Activated CD4-positive, alpha-beta T cell treated with anti-CD3 and anti-CD28 coated beads, Interleukin-10, Interleukin-2, amounts not matched to agents 100 ng/mL and 50 ng/mL, durations not matched to agents 16 hours and 8 hours (primary cell): ENCODE results near the gene CISH.
A peak's percentile ranks its signal among the peaks of the same experiment; 100 is the strongest.

Experiments used
- DNase-seq: peaks from one replicate; pipeline ENCODE4 v3.0.0-alpha.2; 2020

The CISH gene

GRCh38 chr3:50612234-50612882 is 784 bp upstream of the CISH start:
- DNase-seq, result no peak

DNA sequence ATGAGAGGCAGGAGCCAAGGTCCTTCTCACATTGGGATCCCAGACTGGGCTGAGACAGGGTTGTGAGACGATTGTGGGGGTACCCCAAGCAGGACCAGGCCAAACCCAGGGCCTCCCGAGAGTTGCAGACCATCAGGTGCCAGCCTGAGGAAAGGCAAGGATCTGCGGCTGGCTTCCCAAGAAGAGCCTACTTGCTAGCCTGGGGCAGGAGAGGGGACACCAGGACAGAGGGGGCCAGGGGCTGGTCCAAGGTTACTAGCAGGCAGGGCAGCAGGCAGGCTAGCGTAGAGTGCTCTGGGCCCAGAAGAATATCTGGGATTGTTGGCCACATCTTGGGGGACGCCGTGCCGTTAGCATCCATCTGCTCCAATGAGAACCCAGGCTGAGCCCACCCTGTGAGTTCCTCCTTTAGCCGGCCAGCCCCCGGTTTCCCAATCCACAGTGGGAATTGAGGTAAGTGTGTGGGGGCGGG is 546 bp downstream of the CISH start:
- no peak for DNase-seq

- DNase-seq, result peak; percentile 47
Observed at GRCh38 chr3:50610181-50610971, 1.2 kb downstream of the CISH start.

- DNase-seq, result peak; percentile 31
Observed at GRCh38 chr3:50609763-50610085, 1.9 kb downstream of the CISH start.

GRCh38 chr3:50609071-50609762 is 2.4 kb downstream of the CISH start:
- DNase-seq, result no peak

DNA sequence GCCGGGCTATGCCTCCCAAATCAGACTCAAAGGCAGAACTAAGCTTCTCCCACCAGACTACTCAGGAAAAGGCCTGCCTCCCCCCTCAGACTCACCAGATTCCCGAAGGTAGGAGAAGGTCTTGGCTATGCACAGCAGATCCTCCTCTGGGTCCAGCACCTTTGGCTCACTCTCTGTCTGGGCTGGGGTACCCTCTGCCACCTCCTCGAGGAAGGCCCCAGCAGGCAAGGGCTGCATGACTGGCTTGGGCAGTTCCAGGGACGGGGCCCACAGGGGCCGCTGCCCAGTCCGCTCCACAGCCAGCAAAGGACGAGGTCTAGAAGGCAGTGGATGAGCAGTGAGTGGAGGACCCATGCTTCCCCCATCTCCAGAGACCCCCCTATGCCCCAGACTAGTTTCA is 3.3 kb downstream of the CISH start:
- no peak for DNase-seq

GRCh38 chr3:50607271-50608091 is 4.1 kb downstream of the CISH start:
- peak; percentile 62 for DNase-seq

GRCh38 chr3:50606596-50606995 is 5.0 kb downstream of the CISH start:
- peak; percentile 58 for DNase-seq

- peak; percentile 44 for DNase-seq
Observed at GRCh38 chr3:50605901-50606326, 5.7 kb downstream of the CISH start.

DNA sequence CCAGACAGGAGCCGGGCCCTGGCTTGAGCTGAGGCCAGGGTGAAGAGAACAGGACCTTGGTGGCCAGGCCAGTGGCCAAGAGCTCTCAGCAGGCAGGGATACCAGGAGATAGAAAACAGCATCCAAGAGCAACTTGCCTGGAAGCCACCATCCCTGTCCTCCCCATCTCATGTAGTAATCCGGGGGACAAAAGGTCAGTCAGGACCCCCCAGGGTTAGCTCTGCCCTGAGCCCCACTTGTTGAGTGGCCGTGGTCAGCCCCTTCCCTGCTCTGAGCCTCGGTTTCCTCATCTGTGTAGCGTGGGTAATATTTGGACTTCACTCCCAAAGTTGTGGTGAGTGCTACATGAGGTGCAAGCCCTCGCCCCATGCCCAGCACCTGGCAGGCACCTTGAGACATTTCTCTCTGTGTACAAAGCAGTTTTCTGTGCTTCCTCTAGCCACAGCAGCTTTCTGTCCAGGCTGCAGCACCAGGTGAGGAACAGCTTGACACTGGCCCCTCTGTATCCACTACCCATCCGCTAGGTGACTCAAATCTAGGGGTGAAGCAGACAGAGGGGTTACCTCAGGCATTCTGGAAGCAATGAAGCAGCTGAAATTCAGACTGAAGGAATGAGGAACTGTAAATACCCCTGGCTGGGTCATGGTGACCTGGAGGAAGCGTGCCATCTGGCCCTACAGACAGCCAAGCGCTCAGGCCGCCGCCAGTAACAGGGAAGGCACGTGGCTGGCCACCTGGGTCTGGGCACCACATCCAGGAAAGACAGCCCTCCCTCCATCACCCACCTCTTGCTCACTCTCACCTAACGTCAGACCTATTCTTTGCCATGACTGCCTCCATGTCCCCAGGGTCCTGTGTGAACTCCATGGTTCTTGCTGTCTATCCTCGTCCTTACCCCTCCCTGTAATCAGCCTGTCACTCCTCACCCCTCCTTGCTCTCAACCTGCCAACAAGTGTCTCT is 6.7 kb downstream of the CISH start:
- peak; percentile 34 for DNase-seq

- peak; percentile 20 for DNase-seq
Observed at GRCh38 chr3:50604110-50604621, 7.4 kb downstream of the CISH start.

DNA sequence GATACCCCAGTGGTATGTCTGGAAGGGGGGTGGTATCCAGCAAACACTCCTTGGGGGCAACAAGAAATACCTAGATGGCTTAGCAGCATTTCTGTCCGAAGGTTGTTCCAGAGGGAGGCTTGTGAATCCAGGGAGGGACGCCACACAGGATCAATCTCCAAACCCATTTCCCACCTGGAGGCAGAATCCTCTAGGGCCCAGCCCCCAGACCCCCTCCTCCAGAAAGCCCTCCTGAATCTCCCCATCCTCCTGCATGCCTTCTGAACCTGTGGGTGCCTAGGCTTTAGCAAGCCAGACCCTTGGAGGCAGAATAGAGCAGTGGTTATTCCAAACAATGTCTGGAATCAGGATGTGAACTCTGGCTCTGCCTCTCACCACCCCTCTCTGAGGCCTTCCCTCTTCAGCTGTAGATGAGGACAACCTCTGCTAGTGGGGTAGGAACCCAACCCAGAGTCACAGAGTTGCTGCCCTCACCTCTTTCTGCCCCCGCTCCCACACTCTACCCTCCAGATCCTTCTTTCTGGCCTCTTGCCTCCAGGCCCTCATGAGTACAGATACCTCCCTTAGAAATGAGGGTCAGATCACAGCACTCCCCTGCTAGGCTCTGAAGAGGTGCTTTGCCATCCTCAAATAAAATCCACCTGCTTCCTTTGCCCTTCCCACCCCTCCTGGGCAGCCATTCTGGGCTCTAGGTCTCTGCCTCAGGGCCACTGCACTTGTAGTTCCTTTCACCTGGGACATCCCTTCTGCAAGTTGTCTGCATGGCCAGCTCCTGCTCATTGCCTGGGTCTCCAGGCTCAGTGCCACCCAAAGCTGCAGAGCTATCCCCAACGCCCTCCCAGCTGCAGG is 8.1 kb downstream of the CISH start:
- DNase-seq, result peak; percentile 25

GRCh38 chr3:50602595-50603191 is 8.9 kb downstream of the CISH start:
- no peak for DNase-seq

GRCh38 chr3:50600841-50601591 is 10.6 kb downstream of the CISH start:
- DNase-seq, result peak; percentile 96

DNA sequence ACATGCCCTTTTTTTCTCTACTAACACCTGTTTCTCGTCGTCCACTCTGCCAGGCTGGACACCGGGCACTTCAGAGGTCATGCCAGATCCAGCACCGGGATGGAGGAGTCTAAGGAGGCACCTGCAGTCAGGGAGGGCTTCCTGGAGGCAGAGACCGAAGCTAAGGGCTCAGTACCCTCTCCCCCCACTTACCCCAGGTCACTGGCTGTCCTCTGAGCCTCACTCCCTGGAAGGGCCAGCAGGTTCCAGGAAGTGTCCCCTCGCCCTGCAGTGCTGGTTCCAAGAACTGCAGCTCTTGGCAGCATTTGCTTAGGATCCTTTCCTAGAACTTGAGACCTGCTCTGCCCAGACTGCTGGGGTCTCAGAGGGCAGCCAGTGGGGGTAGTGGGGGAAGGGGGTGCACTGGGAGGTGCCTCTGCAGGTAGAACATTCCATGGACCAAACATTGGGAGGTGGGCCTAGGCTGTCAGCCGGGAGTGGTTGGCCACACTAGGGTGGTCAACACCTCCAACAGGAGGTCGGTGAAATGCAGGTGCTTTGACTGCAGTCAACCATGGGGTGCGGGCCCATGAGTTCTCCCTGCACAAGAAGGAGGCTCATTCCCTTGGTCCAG is 11.3 kb downstream of the CISH start:
- peak; percentile 60 for DNase-seq

DNA sequence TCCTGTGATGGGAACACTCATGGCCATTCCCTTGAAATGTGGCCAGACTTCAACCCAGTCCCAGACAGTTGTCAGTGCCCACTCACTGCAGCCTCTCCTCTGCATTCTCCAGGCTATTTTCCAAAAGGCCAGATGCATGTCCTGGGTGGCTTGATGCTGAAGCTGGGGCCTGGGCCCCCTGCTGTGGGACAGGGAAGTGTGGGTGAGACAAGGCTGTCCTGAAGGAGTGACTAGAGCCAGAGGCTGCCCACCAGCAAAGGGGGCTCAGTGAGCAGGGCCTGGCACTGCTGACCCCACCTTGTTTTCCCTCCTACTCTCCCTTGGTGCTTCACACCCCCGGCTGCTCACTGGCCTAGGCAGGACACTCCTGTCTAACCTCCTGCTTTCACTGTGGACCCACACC is 11.9 kb downstream of the CISH start:
- no peak for DNase-seq

GRCh38 chr3:50599115-50599715 is 12.4 kb downstream of the CISH start:
- no peak for DNase-seq

DNA sequence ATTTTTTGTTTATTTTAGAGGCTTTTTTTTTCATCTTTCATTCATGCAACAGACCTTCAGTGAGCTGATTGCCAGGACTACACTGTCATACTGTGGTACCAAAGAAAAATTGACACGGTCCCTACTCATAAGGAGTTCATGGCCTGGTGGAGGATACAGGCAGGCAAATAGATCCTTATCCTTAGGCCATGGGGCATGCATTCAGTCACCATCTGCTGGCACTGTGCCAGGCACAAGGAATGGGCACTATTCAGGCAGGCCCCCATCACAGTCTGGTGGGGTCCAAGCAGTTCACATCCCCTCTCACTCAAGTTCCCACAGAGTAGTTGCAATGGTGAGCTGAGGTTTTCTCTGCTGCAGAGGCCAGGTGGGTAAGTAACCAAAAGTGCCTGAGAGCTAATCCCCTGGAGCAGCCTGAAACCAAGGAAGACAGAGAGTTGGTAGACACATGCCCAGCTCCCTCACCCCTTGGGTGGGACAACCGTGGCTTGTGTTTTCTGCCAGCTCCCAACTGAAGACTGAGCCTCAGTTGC is 17.3 kb downstream of the CISH start:
- DNase-seq, result no peak
